ENCODE data around the gene GPHN. TPM values are rescaled to one million over a fixed set of nuclear protein-coding genes. Genes with fewer than 3 reads are reported as not detected.

Gene GPHN
- total RNA-seq, 1 experiment from 2014 or later = 11.3 TPM

DNA sequence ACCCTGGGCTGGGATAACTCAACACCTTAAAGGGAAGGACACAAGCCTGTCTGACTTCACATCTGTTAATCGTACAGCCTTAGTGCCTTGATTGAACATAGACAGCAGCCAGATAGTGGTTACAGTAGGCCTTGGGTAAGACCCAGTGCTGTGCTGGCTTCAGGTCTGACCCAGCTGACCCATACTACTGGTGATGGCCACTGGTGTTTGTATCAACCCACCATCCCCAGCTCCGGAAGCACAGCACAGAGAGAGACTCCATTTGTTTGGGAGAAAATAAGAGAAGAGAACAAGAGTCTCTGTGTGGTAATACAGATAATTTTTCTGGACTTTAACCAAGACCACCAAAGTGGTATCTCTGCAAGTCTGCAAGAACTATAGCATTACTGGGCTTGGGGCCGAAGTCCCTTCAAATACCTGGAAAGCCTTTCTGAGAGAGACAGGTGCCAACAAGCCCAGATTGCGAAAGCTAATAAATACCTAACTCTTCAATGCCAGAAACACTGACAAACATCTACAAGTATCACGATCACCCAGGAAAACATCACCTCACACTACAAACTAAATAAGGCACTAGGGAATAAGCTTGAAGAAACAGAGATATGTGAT is 351.2 kb downstream of the GPHN start:
- H3K4me3 ChIP-seq (ENCODE audit: low read depth, low read length) = no peak overlapping the region
- intact Hi-C loops (cut with micrococcal nuclease; ENCODE audit: unreplicated experiment) = loop anchor here (1.0 kb wide), 1 partner anchor 59 kb away; no protein-coding TSS in a partner anchor
- Mint-ChIP-seq H3K4me3 (ENCODE audit: unreplicated experiment) (peak overlapping the region; percentile 27), H3K36me3 (ENCODE audit: insufficient read depth, unreplicated experiment) (no peaks in the 10 kb centered on the region), H3K4me1 (ENCODE audit: low read depth, unreplicated experiment) (peaks cover 19% of the 10 kb centered on the region), H3K9me3 (ENCODE audit: unreplicated experiment) (peaks cover 50% of the 10 kb centered on the region), H3K27ac (ENCODE audit: unreplicated experiment) (peak overlapping the region; percentile 12), H3K27me3 (ENCODE audit: insufficient read depth, unreplicated experiment) (no peaks in the 10 kb centered on the region)
- no peaks in the 10 kb centered on the region for H3K36me3 ChIP-seq (ENCODE audit: control insufficient read depth, insufficient read depth, low read length)
- peak; percentile 55 to 74 for DNase-seq
- no TSS peak for BruUV-seq (replicated peaks)
- CTCF ChIA-PET = no interaction called here
- no peak for TF ChIP-seq CTCF (IDR thresholded peaks at IDR 0.05; ENCODE audit: insufficient read depth in 1 of 2, low read depth in 1 of 2, low read length in 1 of 2, severe bottlenecking in 1 of 2, unreplicated experiment in 1 of 2)
- H3K4me1 ChIP-seq = peaks cover 20% of the 10 kb centered on the region
- H3K27me3 ChIP-seq (replicated peaks; ENCODE audit: control insufficient read depth, insufficient read depth, low read length) = no peaks in the 10 kb centered on the region
- POLR2A ChIA-PET = no interaction called here
- no peaks in the 10 kb centered on the region for H3K9me3 ChIP-seq

DNA sequence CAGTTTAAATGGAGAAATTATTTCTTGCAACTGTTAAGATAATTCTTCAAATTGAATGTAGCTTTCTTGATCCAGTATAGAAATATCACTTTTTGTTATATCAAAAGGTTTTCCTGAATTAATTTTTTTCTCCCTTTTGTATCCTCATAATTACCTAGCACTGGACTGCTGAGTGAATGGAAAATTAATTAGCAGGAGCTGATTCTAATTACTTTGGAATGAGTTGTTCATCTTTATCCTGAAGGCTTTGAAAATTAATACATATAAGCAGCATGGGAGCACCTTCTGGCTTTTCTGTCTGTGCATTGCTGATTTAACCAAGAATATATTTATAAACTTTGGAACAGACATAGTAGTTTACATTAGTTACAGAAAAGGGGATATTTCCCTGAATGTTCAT is 373.6 kb downstream of the GPHN start:
- H3K27me3 ChIP-seq (replicated peaks; ENCODE audit: control insufficient read depth, insufficient read depth, low read length) = no peaks in the 10 kb centered on the region
- no peak for DNase-seq
- Mint-ChIP-seq H3K9me3 (ENCODE audit: unreplicated experiment) (peaks cover 2% of the 10 kb centered on the region), H3K4me1 (ENCODE audit: low read depth, unreplicated experiment) (no peaks in the 10 kb centered on the region), H3K27me3 (ENCODE audit: insufficient read depth, unreplicated experiment) (no peaks in the 10 kb centered on the region), H3K27ac (ENCODE audit: unreplicated experiment) (no peak overlapping the region), H3K36me3 (ENCODE audit: insufficient read depth, unreplicated experiment) (no peaks in the 10 kb centered on the region), H3K4me3 (ENCODE audit: unreplicated experiment) (no peak overlapping the region)
- no peak for TF ChIP-seq CTCF (IDR thresholded peaks at IDR 0.05; ENCODE audit: insufficient read depth in 1 of 2, low read depth in 1 of 2, low read length in 1 of 2, severe bottlenecking in 1 of 2, unreplicated experiment in 1 of 2)
- H3K4me3 ChIP-seq (ENCODE audit: low read depth, low read length) = no peak overlapping the region
- H3K36me3 ChIP-seq (ENCODE audit: control insufficient read depth, insufficient read depth, low read length) = no peaks in the 10 kb centered on the region
- no TSS peak for BruUV-seq (replicated peaks)
- H3K4me1 ChIP-seq = no peaks in the 10 kb centered on the region
- POLR2A ChIA-PET = no interaction called here
- CTCF ChIA-PET = no interaction called here
- intact Hi-C loops (cut with micrococcal nuclease; ENCODE audit: unreplicated experiment) = no loop called here
- H3K9me3 ChIP-seq = no peaks in the 10 kb centered on the region

DNA sequence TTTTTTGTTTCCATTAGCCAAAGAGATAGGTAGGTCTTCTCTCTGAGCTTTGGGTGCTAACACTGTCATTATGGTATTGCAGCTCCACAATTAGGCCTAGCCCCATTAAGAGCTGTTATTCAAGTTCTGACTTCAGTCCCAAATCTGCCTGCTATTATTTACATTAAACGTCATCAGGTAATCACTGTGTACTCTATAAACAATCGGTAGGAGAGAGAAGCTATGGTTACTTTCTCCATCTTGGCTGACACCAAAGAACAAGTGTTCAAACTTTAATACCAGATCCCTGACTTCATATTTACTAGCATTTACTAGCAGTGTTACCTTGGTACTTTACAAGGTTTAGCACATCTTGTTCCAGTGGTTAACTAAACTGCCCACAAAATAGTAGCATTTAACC is 376.2 kb downstream of the GPHN start:
- Mint-ChIP-seq H3K9me3 (ENCODE audit: unreplicated experiment) (peaks cover 15% of the 10 kb centered on the region), H3K4me1 (ENCODE audit: low read depth, unreplicated experiment) (no peaks in the 10 kb centered on the region), H3K27me3 (ENCODE audit: insufficient read depth, unreplicated experiment) (no peaks in the 10 kb centered on the region), H3K36me3 (ENCODE audit: insufficient read depth, unreplicated experiment) (no peaks in the 10 kb centered on the region), H3K4me3 (ENCODE audit: unreplicated experiment) (no peak overlapping the region), H3K27ac (ENCODE audit: unreplicated experiment) (no peak overlapping the region)
- Histone ChIP-seq H3K36me3 (ENCODE audit: control insufficient read depth, insufficient read depth, low read length) (no peaks in the 10 kb centered on the region), H3K4me1 (no peaks in the 10 kb centered on the region), H3K27me3 (replicated peaks; ENCODE audit: control insufficient read depth, insufficient read depth, low read length) (no peaks in the 10 kb centered on the region), H3K9me3 (no peaks in the 10 kb centered on the region), H3K4me3 (ENCODE audit: low read depth, low read length) (no peak overlapping the region)
- intact Hi-C loops (cut with micrococcal nuclease; ENCODE audit: unreplicated experiment) = no loop called here
- DNase-seq = no peak
- ChIA-PET POLR2A (no interaction called here), CTCF (no interaction called here)
- TF ChIP-seq CTCF (IDR thresholded peaks at IDR 0.05; ENCODE audit: insufficient read depth in 1 of 2, low read depth in 1 of 2, low read length in 1 of 2, severe bottlenecking in 1 of 2, unreplicated experiment in 1 of 2) = no peak
- no TSS peak for BruUV-seq (replicated peaks)
